ENCODE data around the gene ASB13.

DNA sequence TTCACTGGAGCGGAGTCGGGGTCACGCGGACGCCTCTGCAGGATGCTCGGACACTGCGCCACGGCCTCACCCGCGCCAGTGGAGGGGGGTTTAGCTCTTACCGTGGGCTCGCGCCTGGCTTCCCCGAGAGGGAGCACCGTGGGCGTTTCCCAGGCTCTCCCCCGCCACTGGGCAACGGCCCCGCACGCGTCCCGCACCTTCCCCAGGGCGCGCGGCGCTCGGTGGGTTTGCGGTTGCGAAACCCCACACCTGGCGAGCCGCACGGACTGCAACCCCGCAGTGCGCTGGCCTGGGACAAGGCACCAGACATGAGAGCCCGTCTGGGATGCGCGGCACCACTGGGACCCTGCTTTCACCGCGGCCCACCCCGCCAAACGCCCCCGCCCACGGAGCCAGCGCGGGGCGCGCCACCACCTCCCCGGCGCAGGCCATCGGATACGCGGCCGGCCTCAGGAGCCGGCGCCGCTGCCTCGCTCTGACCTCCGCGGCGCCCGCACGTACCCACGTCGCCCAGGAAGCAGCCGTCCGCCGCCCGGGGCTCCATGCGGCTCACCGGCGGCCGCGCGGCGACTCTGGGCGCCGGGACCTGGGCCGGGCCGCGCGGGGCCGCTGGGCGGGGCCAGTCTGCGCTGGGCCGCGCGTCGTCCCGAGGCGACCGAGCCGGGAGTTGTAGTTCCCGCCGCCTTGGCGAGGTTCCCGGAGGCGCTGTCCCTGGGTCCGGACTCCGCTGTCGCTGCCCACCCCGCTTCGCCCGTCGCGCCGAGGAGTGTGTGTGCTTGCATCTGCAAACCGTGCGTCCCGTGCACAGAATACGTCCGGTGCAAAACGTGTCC lies at the start of gene ASB13:
- TF ChIP-seq POLR2A (IDR thresholded peaks at IDR 0.05; ENCODE audit: low read depth, low read length) (no peak), POLR2AphosphoS5 (IDR thresholded peaks at IDR 0.05; ENCODE audit: low read depth, low read length) (no peak), TAF1 (IDR thresholded peaks at IDR 0.05; ENCODE audit: borderline replicate concordance, low read depth, low read length) (no peak)

Data from GM12892 (cell line).